Caki2 (cell line): ENCODE results near the gene NLRC4. TPM values are rescaled to one million over a fixed set of nuclear protein-coding genes. Genes with fewer than 3 reads are reported as not detected.
"Not testable (repeated sequence)": the region's sequence is repeated elsewhere in the genome, so short reads cannot be mapped to it uniquely, and the experiment has no call there.

Source experiments
- DNase-seq: peaks from one replicate; pipeline ENCODE4 v3.0.0-alpha.2; 2015; ENCODE audit warnings: low read depth
- in situ Hi-C: cut with HindIII; loops from 2 replicates; pipeline ENCODE4 v1.10.0; 2016; ENCODE audit warnings: low sequenced_read_pairs, low pct_unique_long_range_greater_than_20kb, mixed read lengths
- total RNA-seq: library from RNA; depleted of rRNA; stranded (reverse); fragments of >200 nt; shearing (Covaris generic); gene quantifications from 2 replicates; pipeline ENCODE4 v1.2.3, GENCODE V29; 2014; ENCODE audit warnings: low replicate concordance

NLRC4 gene
- total RNA-seq, 1 experiment from 2014 or later, result not detected

DNA sequence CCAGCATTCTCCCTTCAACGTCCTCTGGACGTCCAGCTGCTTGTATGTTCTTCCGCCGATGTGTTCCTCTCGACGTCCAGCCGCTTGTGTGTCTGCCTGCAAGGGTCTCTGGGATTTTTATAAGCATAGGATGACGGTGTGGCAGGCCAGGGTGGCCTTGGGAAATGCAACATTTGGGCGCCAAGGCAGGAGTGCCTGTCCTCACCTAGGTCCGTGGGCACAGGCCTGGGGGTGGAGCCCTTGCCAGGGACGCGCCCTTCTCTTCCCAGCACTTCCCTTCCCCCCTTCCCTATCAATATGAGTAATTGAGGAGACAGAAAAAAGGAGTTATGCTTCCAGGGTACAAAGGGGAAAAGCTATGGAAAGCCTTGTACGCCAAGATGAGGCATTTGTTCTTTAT, 6.4 kb downstream of the NLRC4 start:
- in situ Hi-C loops, result no loop called here
- no peak for DNase-seq

DNA sequence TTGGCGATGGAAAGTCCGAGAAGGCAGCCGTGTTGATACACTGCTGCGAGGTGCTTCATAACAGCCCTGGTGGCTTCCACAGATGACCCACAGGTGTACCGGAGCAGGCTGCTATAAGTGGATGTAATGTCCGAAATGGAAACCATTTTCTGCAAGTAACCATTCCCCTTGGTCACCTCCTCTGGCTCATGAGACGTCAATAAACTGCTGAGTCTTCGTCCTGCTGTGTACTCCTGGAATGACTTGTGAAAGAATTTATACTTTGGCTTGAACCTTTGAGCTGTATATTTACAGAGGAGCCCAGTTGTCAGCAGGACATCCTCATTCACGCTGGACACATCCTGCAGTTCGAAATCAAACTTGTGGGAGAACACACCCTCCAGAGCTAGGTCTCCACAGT, 14.4 kb downstream of the NLRC4 start:
- DNase-seq, result no peak
- in situ Hi-C loops, result no loop called here

DNA sequence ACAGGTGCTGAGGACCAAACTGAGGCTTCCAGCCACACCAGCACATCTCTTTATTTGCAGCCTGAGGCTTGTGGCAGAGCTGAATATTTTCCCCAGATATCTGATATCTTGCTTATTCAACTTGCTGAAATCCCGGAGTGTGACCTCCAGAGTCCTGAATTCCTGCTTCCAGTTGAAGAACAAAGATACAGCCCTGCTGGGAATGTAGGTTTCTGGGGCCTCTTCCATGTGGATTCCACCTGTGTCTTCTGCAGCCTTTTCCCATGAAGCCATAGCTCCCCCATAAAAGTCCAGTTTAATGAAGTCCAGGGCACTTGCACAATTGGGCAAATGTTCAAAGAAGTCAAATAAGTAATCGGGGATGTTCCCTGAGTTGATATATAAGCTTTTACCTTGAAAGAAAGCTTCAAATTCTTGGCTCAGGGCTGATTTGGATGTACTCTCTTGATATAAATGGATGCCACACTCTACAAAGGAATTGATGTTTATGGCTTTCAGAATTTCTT, 14.9 kb downstream of the NLRC4 start:
- in situ Hi-C loops, result no loop called here
- no peak for DNase-seq

DNA sequence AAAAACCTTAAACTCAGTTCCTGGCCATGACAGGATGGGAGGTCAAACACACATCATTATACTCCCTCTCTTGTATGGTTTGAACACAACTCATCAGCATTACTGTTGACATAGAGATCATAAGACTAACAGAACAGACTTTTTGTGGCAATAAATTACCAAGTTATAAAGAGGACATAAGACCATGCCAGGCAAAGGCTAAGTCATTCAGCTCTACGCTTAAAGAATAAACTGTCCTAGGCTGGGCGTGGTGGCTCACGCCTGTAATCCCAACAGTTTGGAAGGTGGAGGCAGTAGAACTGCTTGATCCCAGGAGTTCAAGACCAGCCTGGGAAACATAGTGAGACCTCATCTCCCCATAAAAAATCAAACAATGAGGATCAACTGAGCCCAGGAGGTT, 16.4 kb downstream of the NLRC4 start:
- in situ Hi-C loops, result no loop called here
- no peak for DNase-seq

DNA sequence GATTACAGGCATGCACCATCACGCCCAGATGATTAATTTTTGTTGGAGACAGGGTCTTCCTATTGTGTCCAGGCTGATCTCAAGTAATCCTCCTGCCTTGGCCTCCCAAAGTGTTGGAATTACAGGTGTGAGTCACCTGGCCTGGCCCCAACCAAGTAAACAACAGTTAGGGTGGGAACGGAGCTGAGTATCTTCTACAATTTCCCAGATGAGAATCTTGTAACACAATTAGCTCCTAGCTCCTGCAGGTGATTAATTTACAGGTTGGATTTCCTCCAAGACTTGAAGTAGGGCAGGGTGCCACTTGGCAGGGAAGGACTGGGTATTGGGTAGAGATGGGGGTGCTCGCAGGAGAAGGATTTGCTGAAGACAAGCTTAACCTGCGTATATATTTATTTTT, 17.8 kb downstream of the NLRC4 start:
- no peak for DNase-seq
- in situ Hi-C loops, result no loop called here

DNA sequence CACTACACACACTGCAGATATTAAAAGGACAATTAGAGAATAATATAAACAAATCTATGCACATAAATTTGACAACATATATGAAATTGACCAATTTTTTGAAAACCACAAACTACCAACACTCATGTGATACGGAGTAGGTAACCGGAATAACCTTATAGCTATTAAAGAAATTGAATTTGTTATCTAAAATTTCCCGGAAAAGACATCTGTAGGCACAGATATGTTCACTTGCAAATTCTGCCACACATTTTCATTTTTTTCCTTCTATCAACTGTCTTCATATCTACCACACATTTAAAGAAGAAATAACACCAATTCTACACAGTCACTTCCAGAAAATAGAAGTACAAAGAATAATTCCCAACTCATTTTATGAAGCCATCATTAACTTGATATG, 22.4 kb downstream of the NLRC4 start:
- in situ Hi-C loops, result no loop called here
- DNase-seq, result no peak

DNA sequence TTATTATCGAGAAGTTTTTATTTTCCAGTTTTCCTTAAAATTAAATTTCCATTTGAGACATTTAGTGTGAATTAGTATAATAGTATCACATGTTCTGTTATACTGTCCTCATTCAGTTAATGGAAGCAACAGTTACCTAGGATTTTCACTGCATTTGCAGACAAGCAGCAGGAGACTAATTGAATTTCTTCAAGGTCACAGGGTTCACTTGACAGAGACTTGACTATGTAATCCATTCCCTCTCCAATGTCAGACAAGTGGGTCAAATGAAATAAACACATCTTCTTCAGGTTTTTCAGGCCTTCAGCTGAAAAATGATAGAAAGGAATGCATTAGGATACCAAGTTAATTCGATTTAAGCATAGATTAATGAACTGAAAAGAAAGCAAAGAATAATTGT, 26.7 kb downstream of the NLRC4 start:
- DNase-seq, result no peak
- in situ Hi-C loops, result no loop called here

DNA sequence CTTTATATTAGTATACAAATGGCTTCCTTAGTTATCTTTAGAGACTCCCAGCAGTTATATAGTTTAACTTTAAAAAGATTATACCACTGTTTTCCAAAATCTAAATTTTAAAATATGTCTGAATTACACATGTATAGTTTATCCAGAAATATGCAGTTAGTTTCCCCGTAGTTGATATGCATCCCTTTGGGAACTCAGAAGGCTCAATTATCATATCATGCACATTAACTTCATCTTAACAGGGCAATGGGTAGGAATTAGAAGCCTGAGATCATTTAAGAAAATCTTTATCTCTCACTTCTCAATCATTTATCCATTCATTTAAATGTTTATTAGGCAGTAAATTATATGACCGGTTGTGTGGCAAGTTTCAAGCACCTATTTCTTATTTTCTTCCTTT, 27.2 kb downstream of the NLRC4 start:
- DNase-seq, result no peak
- in situ Hi-C loops, result no loop called here

DNA sequence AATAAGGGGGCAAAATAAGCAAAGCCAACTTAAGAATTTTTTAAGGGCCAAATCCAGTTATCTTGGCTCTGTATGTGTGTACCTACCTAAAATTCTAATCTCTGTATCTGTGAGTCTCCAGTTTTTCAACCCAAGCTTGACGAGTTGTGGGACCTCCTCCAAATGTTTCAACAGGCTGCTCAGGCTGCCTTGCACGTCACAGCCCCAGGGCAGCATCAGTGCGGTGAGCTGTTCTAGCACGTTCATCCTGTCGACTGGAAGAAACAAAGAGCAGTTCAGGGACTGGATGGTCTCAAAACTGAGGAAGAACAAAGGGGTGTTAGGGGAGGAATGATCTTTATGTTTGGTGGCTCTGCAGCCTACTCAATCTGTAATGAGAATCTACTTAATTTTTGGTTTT, 29.4 kb downstream of the NLRC4 start:
- in situ Hi-C loops, result no loop called here
- no peak for DNase-seq

DNA sequence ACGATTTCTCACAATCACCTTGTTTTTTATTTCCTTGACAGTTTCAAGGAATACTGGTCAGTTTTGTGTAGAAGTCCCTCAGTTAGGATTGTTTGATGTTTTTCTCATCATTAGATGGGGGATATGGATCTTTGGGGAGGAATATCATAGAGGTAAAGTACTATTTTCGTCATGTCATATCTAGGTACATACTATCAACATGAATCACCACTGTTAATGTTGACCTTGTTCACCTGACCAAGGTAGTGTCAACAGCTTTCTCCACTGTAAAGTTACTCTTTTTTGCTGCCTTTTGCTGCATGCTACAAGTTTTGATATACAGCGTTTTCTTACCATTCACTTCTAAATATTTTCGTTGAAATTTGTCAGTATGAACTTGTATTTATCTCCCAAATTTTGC, 32.7 kb downstream of the NLRC4 start:
- in situ Hi-C loops, result no loop called here
- peak; percentile 4 for DNase-seq

DNA sequence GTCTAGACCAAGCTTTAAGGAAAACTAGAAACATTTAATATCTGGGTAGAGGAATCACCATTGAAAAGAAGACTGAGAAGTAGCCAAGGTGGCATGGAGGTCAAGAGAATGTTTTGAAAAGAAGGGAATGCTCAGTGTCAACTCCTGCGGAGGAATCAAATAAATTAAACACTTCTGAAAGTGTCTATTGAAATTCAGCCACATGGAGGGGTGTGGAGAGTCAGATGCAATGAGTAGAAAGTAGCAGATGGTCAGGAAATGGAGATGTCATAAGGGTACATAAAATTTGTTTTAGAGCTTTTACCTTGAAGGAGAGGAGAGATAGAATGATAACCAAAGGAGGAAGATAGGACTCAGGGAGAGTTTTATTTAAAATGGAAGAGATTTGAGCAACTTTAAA, 35.1 kb downstream of the NLRC4 start:
- no peak for DNase-seq
- in situ Hi-C loops, result no loop called here

DNA sequence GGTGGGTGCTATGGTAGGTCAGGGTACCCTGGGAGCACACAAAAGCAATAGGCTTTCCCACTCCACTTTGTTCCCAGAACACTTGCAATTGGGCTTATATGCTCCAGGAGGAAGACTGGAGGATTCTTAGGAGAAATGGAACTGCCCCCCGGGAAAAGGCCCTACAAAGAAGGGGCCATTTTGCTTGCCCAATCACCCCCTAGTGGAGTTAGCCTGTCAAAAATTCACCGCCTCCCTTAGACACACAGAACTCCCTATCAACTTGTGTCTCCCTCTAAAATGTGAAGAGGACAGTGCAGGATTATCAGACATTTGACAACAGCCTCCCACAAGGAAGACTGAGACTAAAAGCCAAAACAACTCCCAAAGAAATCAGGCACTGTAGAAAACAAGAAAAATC, 36.5 kb downstream of the NLRC4 start:
- DNase-seq, result no peak
- in situ Hi-C loops, result no loop called here

DNA sequence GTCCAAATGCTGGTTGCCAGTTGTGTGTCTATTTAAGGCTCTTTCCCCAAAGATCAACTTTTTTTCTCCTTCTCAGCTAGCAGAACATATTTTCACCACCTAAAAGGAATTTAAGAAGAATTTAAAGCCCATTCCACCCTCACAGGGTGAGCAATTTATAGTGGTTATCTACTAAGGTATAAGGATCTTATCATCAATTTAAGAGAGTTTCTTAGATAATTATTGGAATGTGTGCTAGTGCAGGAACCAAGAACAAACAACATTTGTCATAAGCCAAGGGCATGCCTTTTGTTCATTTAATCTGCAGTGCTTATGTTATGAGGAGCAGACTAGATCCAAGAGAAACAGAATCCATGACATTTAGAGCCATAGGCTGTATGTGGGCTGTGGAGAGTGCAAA, 37.2 kb downstream of the NLRC4 start:
- DNase-seq, result no peak
- in situ Hi-C loops, result no loop called here

DNA sequence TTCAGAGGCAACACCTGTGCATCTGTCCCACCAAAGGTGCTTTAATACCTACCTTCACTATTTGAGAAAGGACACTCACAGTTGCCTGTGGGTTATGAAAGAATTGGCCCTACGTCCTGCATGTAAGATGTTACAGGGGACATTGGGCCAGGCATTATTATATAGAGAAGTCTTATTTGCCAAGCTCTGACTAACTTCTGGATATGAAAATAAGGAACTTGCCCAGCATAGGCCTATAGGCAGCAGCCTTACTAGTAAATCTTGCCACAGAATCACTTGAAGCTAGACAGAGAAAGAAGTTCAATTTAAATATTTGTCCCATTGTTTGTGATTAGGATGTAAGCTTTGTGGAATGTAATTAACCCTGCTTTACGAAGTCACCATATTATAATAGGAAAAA, 41.7 kb downstream of the NLRC4 start:
- in situ Hi-C loops, result no loop called here

DNA sequence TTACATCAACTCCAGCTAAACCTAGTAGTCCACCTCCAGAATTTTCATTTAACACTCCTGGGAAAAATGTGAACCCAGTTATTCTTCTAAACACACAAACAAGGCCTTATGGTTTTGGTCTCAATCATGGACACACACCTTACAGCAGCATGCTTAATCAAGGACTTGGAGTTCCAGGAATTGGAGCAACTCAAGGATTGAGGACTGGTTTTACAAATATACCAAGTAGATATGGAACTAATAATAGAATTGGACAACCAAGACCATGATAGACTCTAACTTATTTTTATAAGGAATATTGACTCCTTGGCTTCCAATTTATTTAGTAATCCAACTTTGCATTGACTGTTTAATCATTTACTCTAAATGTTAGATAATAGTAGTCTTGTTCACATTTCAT, 44.2 kb downstream of the NLRC4 start:
- no peak for DNase-seq
- in situ Hi-C loops, result no loop called here

More for the DNA sequence above, 41.7 kb downstream of the NLRC4 start:
- DNase-seq, result no peak

DNA sequence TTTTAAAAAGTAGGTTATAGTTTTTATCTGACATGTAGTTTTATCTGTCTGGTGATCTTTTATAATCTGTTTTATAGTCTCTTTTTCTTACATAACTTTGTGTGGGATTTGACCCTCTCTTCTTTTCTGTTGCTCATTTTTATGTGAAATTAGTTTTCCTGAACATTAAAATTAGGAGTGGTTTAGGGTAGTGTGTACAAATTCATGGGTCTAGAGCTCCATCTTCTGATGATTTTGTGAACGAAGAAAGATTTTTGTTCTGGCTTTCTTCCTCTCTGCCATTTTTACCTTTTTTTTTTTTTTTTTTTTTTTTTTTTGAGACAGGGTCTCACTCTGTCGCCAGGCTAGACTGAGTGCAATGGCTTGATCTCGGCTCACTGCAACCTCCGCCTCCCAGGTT, 52.4 kb downstream of the NLRC4 start:
- in situ Hi-C loops, result no loop called here
- DNase-seq, result no peak

DNA sequence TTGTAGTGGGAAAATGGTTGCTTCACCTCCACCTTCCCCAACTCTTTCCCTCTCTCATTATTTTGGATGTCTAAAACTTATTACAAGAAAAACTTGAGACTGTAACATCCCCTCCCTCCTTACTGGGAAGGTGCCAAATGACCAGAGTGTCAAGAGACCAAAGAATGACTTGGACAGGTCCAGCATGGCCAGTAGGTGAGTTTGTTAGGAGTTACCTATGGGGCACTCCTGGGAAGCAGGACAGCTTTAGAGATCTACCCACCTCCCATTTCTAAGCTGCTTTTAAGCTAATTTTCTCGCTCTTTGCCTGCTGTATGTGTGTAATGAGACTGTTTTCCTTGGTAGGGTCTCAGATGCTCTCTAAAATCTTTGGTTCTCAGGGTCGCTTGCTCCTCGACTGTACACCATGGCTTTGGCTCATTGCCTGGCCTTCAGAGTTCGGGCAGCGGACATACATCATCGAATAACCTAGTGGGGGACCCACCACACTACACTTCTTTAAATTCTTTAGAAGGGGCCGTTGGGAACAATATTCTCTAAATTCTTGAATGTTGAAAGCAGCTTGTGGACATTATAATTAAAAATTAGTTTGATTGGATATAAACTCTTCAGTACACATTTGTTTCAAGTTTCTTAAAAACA, 53.8 kb downstream of the NLRC4 start:
- no peak for DNase-seq
- in situ Hi-C loops, result no loop called here

DNA sequence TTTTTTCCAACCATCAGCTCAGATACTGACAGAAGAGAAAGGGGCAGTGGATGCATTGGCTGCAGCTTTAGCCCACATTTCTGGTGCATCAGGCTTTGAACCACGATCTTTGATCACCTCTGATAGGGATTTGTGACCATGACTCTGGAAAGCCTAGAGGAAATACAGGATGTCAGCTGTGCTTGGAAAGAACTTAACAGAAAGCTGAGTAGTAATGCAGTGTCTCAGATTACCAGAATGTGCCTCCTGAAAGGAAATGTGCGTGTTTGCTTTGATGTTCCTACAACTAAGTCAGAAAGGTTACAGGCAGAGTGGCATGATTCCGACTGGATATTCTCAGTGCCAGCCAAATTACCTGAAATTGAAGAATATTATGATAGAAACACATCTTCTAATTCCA, 61.3 kb downstream of the NLRC4 start:
- in situ Hi-C loops, DNase-seq: not testable (repeated sequence)

DNA sequence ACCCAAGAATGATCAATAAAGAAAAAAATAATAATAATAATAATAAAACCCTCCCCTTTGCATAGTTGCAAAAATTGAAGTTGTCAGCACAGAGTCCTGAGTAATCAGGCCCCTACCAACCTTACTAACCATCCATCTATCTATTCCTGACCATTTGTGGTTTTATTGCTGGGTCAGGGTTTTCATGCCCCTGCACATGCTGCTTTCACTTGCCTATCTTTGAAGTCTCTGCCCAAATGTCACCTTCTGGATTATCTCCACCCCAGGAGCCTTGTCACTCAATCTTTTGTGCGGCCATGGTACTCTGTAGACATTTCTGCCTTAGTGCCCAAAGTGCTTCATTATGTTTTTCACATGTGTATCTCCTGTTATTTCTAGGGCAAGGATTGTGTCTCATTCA, 63.9 kb downstream of the NLRC4 start:
- in situ Hi-C loops, result no loop called here

DNA sequence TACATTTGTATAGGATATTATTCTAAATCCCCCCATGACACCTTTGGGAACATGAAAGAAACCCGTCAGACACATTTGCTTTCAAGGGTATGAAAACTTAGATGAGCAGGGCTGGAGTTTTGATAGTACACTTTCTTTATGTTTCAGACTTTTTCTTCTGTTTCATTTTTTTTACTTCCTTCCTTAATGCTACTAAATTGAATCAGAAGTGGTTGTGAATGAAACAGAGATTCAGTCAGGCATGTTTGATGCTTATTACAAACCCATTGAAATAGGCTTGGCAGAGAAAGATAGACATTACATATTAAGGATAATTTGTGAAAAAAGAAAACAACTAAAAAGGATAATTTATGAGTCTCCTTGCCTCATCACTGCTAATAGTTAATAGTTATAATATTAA, 72.3 kb downstream of the NLRC4 start:
- no peak for DNase-seq
- in situ Hi-C loops, result no loop called here

More for the DNA sequence above, 63.9 kb downstream of the NLRC4 start:
- no peak for DNase-seq

DNA sequence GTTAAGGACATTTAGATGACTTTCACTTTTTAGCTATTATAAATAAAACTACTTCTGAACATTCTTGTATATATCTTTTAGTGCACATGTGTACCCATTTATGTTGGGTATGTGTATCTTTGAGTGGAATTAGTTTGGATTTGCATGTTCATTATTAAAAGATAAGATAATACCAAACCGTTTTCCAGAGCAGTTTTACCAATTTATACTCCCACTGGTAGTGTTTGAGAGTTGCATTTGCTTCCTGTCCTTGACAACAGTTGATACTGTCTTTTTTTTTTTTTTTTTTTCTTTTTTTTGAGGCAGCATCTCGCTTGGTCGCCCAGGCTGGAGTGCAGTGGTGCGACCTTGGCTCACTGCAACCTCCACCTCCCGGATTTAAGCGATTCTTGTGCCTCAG, 75.7 kb downstream of the NLRC4 start:
- DNase-seq, result peak; percentile 20
- in situ Hi-C loops, result no loop called here
